ENCODE measurements around the gene NXPH2. TPM values are rescaled to one million over a fixed set of nuclear protein-coding genes. Genes with fewer than 3 reads are reported as not detected.

The NXPH2 gene
- polyA plus RNA-seq, 1 of the 3 experiments (the other 2 are of a cell fraction): not detected

GRCh38 chr2:138654146-138654545 is 126.0 kb downstream of the NXPH2 start:
- H3F3A ChIP-seq (replicated peaks; ENCODE audit: insufficient read depth): no peaks in the 10 kb centered on the region
- H2AFZ ChIP-seq (ENCODE audit: low read depth): no peak overlapping the region
- H3K79me2 ChIP-seq (ENCODE audit: insufficient read depth): no peaks in the 10 kb centered on the region
- 52% methylated on average over 4 of the region's 4 CpGs for WGBS (ENCODE audit: low lambda C conversion rate)
- ChIA-PET CTCF (interaction anchor here (1.1 kb wide), 1 partner anchor 16 kb away, joined by 5 read pairs; no protein-coding TSS in a partner anchor), POLR2A (no interaction called here)
- no peak overlapping the region for H3K27ac ChIP-seq (ENCODE audit: low read depth in 2 of 2, low read length in 1 of 2)
- no peaks in the 10 kb centered on the region for H3K9me3 ChIP-seq
- H3K27me3 ChIP-seq (ENCODE audit: insufficient read depth): no peaks in the 10 kb centered on the region
- no peaks in the 10 kb centered on the region for H4K20me1 ChIP-seq (ENCODE audit: insufficient read depth)
- no peak for TF ChIP-seq GABPA (IDR thresholded peaks at IDR 0.05; ENCODE audit: low read depth)
- TF ChIP-seq NRF1 (IDR thresholded peaks at IDR 0.05; ENCODE audit: low read depth, low read length): no peak
- TF ChIP-seq JUND (IDR thresholded peaks at IDR 0.05): no peak
- TF ChIP-seq RXRA (IDR thresholded peaks at IDR 0.05; ENCODE audit: borderline replicate concordance, low read depth): no peak
- TF ChIP-seq NFIC (IDR thresholded peaks at IDR 0.05; ENCODE audit: borderline replicate concordance): no peak
- TF ChIP-seq TEAD4 (IDR thresholded peaks at IDR 0.05; ENCODE audit: borderline replicate concordance, insufficient read depth): no peak
- no peak for TF ChIP-seq ELF1 (IDR thresholded peaks at IDR 0.05)
- TF ChIP-seq, protein P1, sequence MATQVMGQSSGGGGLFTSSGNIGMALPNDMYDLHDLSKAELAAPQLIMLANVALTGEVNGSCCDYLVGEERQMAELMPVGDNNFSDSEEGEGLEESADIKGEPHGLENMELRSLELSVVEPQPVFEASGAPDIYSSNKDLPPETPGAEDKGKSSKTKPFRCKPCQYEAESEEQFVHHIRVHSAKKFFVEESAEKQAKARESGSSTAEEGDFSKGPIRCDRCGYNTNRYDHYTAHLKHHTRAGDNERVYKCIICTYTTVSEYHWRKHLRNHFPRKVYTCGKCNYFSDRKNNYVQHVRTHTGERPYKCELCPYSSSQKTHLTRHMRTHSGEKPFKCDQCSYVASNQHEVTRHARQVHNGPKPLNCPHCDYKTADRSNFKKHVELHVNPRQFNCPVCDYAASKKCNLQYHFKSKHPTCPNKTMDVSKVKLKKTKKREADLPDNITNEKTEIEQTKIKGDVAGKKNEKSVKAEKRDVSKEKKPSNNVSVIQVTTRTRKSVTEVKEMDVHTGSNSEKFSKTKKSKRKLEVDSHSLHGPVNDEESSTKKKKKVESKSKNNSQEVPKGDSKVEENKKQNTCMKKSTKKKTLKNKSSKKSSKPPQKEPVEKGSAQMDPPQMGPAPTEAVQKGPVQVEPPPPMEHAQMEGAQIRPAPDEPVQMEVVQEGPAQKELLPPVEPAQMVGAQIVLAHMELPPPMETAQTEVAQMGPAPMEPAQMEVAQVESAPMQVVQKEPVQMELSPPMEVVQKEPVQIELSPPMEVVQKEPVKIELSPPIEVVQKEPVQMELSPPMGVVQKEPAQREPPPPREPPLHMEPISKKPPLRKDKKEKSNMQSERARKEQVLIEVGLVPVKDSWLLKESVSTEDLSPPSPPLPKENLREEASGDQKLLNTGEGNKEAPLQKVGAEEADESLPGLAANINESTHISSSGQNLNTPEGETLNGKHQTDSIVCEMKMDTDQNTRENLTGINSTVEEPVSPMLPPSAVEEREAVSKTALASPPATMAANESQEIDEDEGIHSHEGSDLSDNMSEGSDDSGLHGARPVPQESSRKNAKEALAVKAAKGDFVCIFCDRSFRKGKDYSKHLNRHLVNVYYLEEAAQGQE (IDR thresholded peaks at IDR 0.05; ENCODE audit: low read depth, low read length): no peak
- no peak for TF ChIP-seq ZBTB33 (IDR thresholded peaks at IDR 0.05; ENCODE audit: borderline replicate concordance, low read depth)
- no peak for TF ChIP-seq YY1 (IDR thresholded peaks at IDR 0.05; ENCODE audit: low read depth)
- no peak for TF ChIP-seq IRF3 (IDR thresholded peaks at IDR 0.05; ENCODE audit: low read depth, low read length)
- TF ChIP-seq MAX (IDR thresholded peaks at IDR 0.05; ENCODE audit: low read depth): no peak
- no peak for TF ChIP-seq MEF2A (IDR thresholded peaks at IDR 0.05; ENCODE audit: borderline replicate concordance, low read depth)
- no peak for TF ChIP-seq TAF1 (IDR thresholded peaks at IDR 0.05; ENCODE audit: borderline replicate concordance, low read depth, low read length)
- TF ChIP-seq, protein P2, sequence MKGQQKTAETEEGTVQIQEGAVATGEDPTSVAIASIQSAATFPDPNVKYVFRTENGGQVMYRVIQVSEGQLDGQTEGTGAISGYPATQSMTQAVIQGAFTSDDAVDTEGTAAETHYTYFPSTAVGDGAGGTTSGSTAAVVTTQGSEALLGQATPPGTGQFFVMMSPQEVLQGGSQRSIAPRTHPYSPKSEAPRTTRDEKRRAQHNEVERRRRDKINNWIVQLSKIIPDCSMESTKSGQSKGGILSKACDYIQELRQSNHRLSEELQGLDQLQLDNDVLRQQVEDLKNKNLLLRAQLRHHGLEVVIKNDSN (IDR thresholded peaks at IDR 0.05; ENCODE audit: borderline replicate concordance, low read depth): no peak
- TF ChIP-seq TCF12 (IDR thresholded peaks at IDR 0.05): no peak
- TF ChIP-seq SIN3A (IDR thresholded peaks at IDR 0.05; ENCODE audit: borderline replicate concordance, low read depth, low read length): no peak
- TF ChIP-seq RFX5 (IDR thresholded peaks at IDR 0.05; ENCODE audit: low read length): no peak
- no peak for DNase-seq
- no peak overlapping the region for H3K9ac ChIP-seq
- no peaks in the 10 kb centered on the region for H3K9me2 ChIP-seq
- H3K4me3 ChIP-seq (ENCODE audit: low read depth in 2 of 2, low read length in 1 of 2): no peak overlapping the region
- peaks cover 0 to 2% of the 10 kb centered on the region in 2 experiments; a peak in 1 of 4 replicates for H3K4me1 ChIP-seq (ENCODE audit: control insufficient read depth in 1 of 2, insufficient read depth in 2 of 2, low read depth in 1 of 2, low read length in 1 of 2)
- H3K36me3 ChIP-seq (replicated peaks in 1 of 2; ENCODE audit: control insufficient read depth in 1 of 2, insufficient read depth in 2 of 2, low read length in 1 of 2): no peaks in the 10 kb centered on the region
- no peak overlapping the region for H3K4me2 ChIP-seq
